ENCODE data around the gene EYA4.

DNA sequence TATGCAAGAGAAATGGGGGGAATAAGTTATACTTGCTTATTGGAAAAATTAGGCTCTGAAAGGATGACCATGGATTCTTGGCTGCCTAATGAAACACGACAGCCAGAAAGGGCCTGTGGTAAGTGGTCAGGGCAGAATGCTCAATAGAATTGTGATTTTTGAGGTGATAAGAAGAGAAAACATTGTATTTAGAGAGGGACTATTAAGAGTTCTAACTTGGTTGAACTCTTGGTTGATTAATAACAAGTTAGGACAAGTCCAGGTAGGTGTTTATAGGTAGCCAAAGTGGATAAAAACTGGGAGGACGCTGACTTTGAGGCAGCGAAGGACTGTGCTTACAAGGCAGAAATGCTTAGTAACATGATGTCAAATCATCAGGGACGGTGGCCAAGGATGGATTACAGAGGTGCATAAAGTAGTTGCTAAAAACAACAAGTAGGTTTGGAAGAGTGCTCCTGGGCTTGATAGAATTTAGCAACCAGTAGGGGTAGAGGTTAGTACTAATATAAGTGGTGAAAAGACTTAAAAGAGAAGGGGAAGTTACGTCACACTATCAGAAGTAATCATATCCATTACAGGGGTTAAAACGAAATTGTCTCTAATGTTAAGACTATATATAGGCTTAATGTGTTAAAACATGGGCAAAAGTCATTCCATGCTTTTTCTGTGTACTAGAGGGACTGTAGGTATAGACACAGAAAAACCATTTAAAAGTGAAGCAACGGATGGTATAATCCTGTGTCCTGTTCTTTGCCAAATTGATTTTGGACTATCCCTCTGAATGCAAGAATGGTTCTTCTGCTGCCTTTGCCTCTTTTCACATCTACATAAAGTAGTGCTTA lies 98.6 kb downstream of the EYA4 start:
- TF ChIP-seq ZNF354C (tag by site-specific recombination; IDR thresholded peaks at IDR 0.05; ENCODE audit: borderline replicate concordance, low read depth): no peak
- TF ChIP-seq, protein P1, sequence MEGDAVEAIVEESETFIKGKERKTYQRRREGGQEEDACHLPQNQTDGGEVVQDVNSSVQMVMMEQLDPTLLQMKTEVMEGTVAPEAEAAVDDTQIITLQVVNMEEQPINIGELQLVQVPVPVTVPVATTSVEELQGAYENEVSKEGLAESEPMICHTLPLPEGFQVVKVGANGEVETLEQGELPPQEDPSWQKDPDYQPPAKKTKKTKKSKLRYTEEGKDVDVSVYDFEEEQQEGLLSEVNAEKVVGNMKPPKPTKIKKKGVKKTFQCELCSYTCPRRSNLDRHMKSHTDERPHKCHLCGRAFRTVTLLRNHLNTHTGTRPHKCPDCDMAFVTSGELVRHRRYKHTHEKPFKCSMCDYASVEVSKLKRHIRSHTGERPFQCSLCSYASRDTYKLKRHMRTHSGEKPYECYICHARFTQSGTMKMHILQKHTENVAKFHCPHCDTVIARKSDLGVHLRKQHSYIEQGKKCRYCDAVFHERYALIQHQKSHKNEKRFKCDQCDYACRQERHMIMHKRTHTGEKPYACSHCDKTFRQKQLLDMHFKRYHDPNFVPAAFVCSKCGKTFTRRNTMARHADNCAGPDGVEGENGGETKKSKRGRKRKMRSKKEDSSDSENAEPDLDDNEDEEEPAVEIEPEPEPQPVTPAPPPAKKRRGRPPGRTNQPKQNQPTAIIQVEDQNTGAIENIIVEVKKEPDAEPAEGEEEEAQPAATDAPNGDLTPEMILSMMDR (tag by site-specific recombination; IDR thresholded peaks at IDR 0.05): no peak
- no peak for TF ChIP-seq ZNF174 (tag by site-specific recombination; IDR thresholded peaks at IDR 0.05)
- no peak for TF ChIP-seq GLI2 (tag by site-specific recombination; IDR thresholded peaks at IDR 0.05; ENCODE audit: borderline replicate concordance, low read depth)
- no peak for TF ChIP-seq ZNF350 (tag by site-specific recombination; IDR thresholded peaks at IDR 0.05)
- TF ChIP-seq ZNF621 (tag by site-specific recombination; IDR thresholded peaks at IDR 0.05): no peak
- no peak for TF ChIP-seq MYNN (tag by site-specific recombination; IDR thresholded peaks at IDR 0.05; ENCODE audit: borderline replicate concordance)
- TF ChIP-seq ZNF596 (tag by site-specific recombination; IDR thresholded peaks at IDR 0.05): no peak
- TF ChIP-seq ZNF404 (tag by site-specific recombination; IDR thresholded peaks at IDR 0.05): no peak
- TF ChIP-seq ZXDB (tag by site-specific recombination; IDR thresholded peaks at IDR 0.05): 0 out of 2 replicates have a peak, but pooled peaks have one; percentile 47
